GM12878 (cell line): ENCODE data around the gene AKT1S1. TPM values are rescaled to one million over a fixed set of nuclear protein-coding genes. Genes with fewer than 3 reads are reported as not detected.
A peak's percentile ranks its signal among the peaks of the same experiment; 100 is the strongest.

Experiments used
- ATF7 ChIP-seq: fragments of 450-650 bp; IDR thresholded peaks from 2 replicates; pipeline ENCODE4 v1.6.1; 2016; ENCODE audit warnings: low read depth, mild to moderate bottlenecking
- BMI1 ChIP-seq: fragments of 450-650 bp; IDR thresholded peaks from 2 replicates; pipeline ENCODE4 v1.6.1; 2016; ENCODE audit warnings: mild to moderate bottlenecking, moderate library complexity, borderline replicate concordance
- CBFB ChIP-seq: IDR thresholded peaks from 2 replicates; pipeline ENCODE4 v1.6.1; 2016; ENCODE audit warnings: antibody characterized with exemption, low read depth
- CREB1 ChIP-seq: IDR thresholded peaks from 2 replicates; pipeline ENCODE4 v1.6.1; 2012; ENCODE audit warnings: low read depth, mild to moderate bottlenecking, inconsistent platforms
- FOS ChIP-seq: IDR thresholded peaks from 3 replicates; pipeline ENCODE4 v1.6.1; 2011; ENCODE audit warnings: borderline replicate concordance; ENCODE audit not compliant: insufficient read length; ENCODE audit errors: extremely low read depth
- FOXK2 ChIP-seq: fragments of 450-650 bp; IDR thresholded peaks from 2 replicates; pipeline ENCODE4 v1.6.1; 2017; ENCODE audit warnings: mild to moderate bottlenecking, moderate library complexity
- HDAC2 ChIP-seq: fragments of 200-600 bp; sonication (generic); IDR thresholded peaks from 2 replicates; pipeline ENCODE4 v1.6.1; 2017
- IRF4 ChIP-seq: IDR thresholded peaks from 2 replicates; pipeline ENCODE4 v1.6.1; 2011; ENCODE audit warnings: low read depth, low read length
- JUNB ChIP-seq: IDR thresholded peaks from 2 replicates; pipeline ENCODE4 v1.6.1; 2016; ENCODE audit warnings: antibody characterized with exemption, mild to moderate bottlenecking
- MTA2 ChIP-seq: fragments of 450-650 bp; IDR thresholded peaks from 2 replicates; pipeline ENCODE4 v1.6.1; 2016; ENCODE audit warnings: low read depth, mild to moderate bottlenecking, moderate library complexity
- MTA3 ChIP-seq: IDR thresholded peaks from 2 replicates; pipeline ENCODE4 v1.6.1; 2012; ENCODE audit warnings: low read length, inconsistent platforms, borderline replicate concordance
- NBN ChIP-seq: fragments of 450-650 bp; IDR thresholded peaks from 2 replicates; pipeline ENCODE4 v1.6.1; 2016
- PML ChIP-seq: IDR thresholded peaks from 2 replicates; pipeline ENCODE4 v1.6.1; 2012; ENCODE audit warnings: low read length, inconsistent platforms
- POLR2A ChIP-seq: IDR thresholded peaks from 2 replicates; pipeline ENCODE4 v1.6.1; 2011; ENCODE audit warnings: low read depth, mild to moderate bottlenecking, low read length
- SIN3A ChIP-seq: IDR thresholded peaks from 2 replicates; pipeline ENCODE4 v1.6.1; 2012; ENCODE audit warnings: low read depth, low read length, improper control_type of control experiment
- SMAD1 ChIP-seq: fragments of 450-650 bp; IDR thresholded peaks from 2 replicates; pipeline ENCODE4 v1.6.1; 2018; ENCODE audit warnings: mild to moderate bottlenecking, low read depth; ENCODE audit not compliant: partially characterized antibody
- TBL1XR1 ChIP-seq: IDR thresholded peaks from 2 replicates; pipeline ENCODE4 v1.6.1; 2012; ENCODE audit warnings: low read depth, low read length, improper control_type of control experiment
- polyA plus RNA-seq, 11 experiments: library from polyadenylated mRNA; depleted of rRNA in 4 of 11; unstranded in 6 of 11; stranded (reverse) in 5 of 11; fragments of >200 nt; fragmentation: Nextera tagmentation in 4 of 11; fragmentation: Illumina TruSeq in 1 of 11; extraction: Ambion mirVana in 4 of 11; extraction: Trizol in 1 of 11; gene quantifications; 1 replicate in 1 of 11; 2 replicates in 10 of 11; pipeline versions ENCODE4 v1.2.1 to v1.2.3, GENCODE V29; 2011 to 2016; ENCODE audit warnings: inconsistent platforms in 2 of 11, missing spikeins in 2 of 11, low read depth in 1 of 11
- total RNA-seq, 4 experiments: library from RNA; depleted of rRNA in 3 of 4; stranded (reverse); fragments of >200 nt in 3 of 4; fragmentation: Illumina TruSeq in 1 of 4; extraction: Trizol in 1 of 4; gene quantifications; 2 replicates each; pipeline versions ENCODE4 v1.2.1 to v1.2.3, GENCODE V29; 2013 to 2021
- TF ChIP-seq, protein P1 (sequence below): IDR thresholded peaks from 2 replicates; pipeline ENCODE4 v1.6.1; 2011; ENCODE audit warnings: low read depth, mild to moderate bottlenecking, low read length, moderate library complexity, borderline replicate concordance; ENCODE audit errors: extremely low read depth
- TF ChIP-seq, protein P2 (sequence below): IDR thresholded peaks from 2 replicates; pipeline ENCODE4 v1.6.1; 2012; ENCODE audit warnings: low read depth, low read length, improper control_type of control experiment
- TF ChIP-seq, protein P3 (sequence below), 3 experiments: IDR thresholded peaks in 2 of 3; conservative IDR thresholded peaks in 1 of 3; 2 replicates each; pipeline ENCODE4 v1.5.1; 2011; ENCODE audit warnings: low read depth in 3 of 3, low read length in 3 of 3, mild to moderate bottlenecking in 3 of 3, control low read depth in 2 of 3, moderate library complexity in 2 of 3, inconsistent platforms in 1 of 3, mixed read lengths in 1 of 3; ENCODE audit not compliant: control insufficient read depth in 2 of 3, insufficient read depth in 1 of 3; ENCODE audit errors: extremely low read depth in 1 of 3
- TF ChIP-seq, protein P4 (sequence below): IDR thresholded peaks from 2 replicates; pipeline ENCODE4 v1.6.1; 2012; ENCODE audit warnings: mild to moderate bottlenecking, low read depth, low read length
- TF ChIP-seq, protein P5 (sequence below): fragments of 450-650 bp; IDR thresholded peaks from 2 replicates; pipeline ENCODE4 v1.6.1; 2017; ENCODE audit warnings: antibody characterized with exemption, mild to moderate bottlenecking, moderate library complexity

The AKT1S1 gene
- total and polyA plus RNA-seq, 10 of the 15 experiments (the other 5 are each of a cell fraction or from before 2014, with no cell fraction given), result 0.43 to 23.0 (median 12.3) TPM

DNA sequence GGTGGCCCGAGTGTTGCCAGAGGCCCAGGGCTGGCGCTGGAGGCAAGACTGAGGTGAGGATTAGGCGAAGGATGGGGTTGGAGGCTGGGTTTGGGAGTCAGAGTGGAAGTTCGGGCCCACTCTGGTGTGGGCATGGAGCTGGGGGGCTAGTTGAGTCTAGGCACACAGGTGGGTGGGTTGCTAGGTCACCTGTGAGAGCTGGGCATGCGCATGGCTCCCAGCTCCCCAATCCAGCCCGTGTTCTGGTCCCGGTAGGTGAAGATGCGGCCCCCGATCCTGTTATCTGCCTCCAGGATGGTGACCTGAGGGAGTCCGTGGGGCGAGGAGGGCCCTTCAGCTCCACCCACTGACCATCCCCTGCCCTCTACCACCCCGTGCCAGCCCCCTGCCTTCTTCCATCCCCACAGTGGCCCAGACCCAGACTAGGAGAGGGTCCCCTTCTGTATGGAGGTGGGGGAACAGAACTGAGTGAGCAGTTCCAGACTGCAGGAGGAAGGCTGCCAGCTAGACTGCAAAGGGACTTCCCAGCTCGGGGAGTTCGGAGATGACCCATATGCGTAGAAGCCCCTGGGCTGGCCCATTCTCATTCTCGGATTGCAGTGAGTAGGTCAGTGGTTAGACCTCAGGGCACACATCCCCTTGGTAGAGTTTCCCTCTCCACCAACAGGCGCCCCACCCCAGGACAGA is 17.9 kb upstream of the AKT1S1 start (continued):
- TF ChIP-seq, protein P1, sequence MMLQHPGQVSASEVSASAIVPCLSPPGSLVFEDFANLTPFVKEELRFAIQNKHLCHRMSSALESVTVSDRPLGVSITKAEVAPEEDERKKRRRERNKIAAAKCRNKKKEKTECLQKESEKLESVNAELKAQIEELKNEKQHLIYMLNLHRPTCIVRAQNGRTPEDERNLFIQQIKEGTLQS, result no peak
- TF ChIP-seq MTA2 (peak; percentile 34; the same call in 1 of the 2 replicates), SMAD1 (no peak), MTA3 (0 out of 2 replicates have a peak, but pooled peaks have one; percentile 44), FOXK2 (no peak), FOS (no peak), NBN (no peak), IRF4 (peak; percentile 64; the same call in 1 of the 2 replicates), ATF7 (no peak), PML (no peak), BMI1 (no peak), HDAC2 (no peak), CBFB (peak; percentile 67; the same call in 1 of the 2 replicates), TBL1XR1 (0 out of 2 replicates have a peak, but pooled peaks have one; percentile 35), POLR2A (peak; percentile 38; the same call in 1 of the 2 replicates), JUNB (peak; percentile 45; the same call in 1 of the 2 replicates), CREB1 (peak; percentile 37; the same call in 1 of the 2 replicates), SIN3A (no peak)
- TF ChIP-seq, protein P2, sequence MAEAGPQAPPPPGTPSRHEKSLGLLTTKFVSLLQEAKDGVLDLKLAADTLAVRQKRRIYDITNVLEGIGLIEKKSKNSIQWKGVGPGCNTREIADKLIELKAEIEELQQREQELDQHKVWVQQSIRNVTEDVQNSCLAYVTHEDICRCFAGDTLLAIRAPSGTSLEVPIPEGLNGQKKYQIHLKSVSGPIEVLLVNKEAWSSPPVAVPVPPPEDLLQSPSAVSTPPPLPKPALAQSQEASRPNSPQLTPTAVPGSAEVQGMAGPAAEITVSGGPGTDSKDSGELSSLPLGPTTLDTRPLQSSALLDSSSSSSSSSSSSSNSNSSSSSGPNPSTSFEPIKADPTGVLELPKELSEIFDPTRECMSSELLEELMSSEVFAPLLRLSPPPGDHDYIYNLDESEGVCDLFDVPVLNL, result no peak
- TF ChIP-seq, protein P3, sequence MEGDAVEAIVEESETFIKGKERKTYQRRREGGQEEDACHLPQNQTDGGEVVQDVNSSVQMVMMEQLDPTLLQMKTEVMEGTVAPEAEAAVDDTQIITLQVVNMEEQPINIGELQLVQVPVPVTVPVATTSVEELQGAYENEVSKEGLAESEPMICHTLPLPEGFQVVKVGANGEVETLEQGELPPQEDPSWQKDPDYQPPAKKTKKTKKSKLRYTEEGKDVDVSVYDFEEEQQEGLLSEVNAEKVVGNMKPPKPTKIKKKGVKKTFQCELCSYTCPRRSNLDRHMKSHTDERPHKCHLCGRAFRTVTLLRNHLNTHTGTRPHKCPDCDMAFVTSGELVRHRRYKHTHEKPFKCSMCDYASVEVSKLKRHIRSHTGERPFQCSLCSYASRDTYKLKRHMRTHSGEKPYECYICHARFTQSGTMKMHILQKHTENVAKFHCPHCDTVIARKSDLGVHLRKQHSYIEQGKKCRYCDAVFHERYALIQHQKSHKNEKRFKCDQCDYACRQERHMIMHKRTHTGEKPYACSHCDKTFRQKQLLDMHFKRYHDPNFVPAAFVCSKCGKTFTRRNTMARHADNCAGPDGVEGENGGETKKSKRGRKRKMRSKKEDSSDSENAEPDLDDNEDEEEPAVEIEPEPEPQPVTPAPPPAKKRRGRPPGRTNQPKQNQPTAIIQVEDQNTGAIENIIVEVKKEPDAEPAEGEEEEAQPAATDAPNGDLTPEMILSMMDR (IDR thresholded peaks at IDR 0.05 in 2 of 3, conservative IDR thresholded peaks at IDR 0.05 in 1 of 3; ENCODE audit: control insufficient read depth in 2 of 3, extremely low read depth in 1 of 3, insufficient read depth in 1 of 3, low read depth in 3 of 3, low read length in 3 of 3), result no peak
- TF ChIP-seq, protein P4, sequence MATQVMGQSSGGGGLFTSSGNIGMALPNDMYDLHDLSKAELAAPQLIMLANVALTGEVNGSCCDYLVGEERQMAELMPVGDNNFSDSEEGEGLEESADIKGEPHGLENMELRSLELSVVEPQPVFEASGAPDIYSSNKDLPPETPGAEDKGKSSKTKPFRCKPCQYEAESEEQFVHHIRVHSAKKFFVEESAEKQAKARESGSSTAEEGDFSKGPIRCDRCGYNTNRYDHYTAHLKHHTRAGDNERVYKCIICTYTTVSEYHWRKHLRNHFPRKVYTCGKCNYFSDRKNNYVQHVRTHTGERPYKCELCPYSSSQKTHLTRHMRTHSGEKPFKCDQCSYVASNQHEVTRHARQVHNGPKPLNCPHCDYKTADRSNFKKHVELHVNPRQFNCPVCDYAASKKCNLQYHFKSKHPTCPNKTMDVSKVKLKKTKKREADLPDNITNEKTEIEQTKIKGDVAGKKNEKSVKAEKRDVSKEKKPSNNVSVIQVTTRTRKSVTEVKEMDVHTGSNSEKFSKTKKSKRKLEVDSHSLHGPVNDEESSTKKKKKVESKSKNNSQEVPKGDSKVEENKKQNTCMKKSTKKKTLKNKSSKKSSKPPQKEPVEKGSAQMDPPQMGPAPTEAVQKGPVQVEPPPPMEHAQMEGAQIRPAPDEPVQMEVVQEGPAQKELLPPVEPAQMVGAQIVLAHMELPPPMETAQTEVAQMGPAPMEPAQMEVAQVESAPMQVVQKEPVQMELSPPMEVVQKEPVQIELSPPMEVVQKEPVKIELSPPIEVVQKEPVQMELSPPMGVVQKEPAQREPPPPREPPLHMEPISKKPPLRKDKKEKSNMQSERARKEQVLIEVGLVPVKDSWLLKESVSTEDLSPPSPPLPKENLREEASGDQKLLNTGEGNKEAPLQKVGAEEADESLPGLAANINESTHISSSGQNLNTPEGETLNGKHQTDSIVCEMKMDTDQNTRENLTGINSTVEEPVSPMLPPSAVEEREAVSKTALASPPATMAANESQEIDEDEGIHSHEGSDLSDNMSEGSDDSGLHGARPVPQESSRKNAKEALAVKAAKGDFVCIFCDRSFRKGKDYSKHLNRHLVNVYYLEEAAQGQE, result no peak
- TF ChIP-seq, protein P5, sequence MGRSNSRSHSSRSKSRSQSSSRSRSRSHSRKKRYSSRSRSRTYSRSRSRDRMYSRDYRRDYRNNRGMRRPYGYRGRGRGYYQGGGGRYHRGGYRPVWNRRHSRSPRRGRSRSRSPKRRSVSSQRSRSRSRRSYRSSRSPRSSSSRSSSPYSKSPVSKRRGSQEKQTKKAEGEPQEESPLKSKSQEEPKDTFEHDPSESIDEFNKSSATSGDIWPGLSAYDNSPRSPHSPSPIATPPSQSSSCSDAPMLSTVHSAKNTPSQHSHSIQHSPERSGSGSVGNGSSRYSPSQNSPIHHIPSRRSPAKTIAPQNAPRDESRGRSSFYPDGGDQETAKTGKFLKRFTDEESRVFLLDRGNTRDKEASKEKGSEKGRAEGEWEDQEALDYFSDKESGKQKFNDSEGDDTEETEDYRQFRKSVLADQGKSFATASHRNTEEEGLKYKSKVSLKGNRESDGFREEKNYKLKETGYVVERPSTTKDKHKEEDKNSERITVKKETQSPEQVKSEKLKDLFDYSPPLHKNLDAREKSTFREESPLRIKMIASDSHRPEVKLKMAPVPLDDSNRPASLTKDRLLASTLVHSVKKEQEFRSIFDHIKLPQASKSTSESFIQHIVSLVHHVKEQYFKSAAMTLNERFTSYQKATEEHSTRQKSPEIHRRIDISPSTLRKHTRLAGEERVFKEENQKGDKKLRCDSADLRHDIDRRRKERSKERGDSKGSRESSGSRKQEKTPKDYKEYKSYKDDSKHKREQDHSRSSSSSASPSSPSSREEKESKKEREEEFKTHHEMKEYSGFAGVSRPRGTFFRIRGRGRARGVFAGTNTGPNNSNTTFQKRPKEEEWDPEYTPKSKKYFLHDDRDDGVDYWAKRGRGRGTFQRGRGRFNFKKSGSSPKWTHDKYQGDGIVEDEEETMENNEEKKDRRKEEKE, result no peak
